Measurements from ENCODE around the gene PMFBP1. TPM values are rescaled to one million over a fixed set of nuclear protein-coding genes. Genes with fewer than 3 reads are reported as not detected.

Gene PMFBP1
- polyA plus RNA-seq, 1 donor from 2014 or later: 1.0 TPM

DNA sequence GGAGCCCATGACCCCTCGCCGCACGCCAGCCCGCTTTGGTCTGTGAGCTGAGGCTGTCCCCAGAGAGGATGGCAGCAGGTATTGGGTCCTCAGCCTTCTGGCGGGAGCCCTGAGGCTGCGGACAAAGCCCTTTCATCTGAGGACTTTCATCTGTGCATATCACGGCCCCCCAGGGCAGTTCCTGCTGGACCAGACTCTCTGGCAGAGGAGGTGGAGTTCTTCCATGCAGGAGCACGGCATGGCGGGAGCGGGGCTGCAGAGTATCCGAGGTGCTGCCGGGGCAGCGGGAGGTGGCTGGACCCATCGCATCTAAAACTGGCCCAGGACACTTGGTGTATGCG lies 59.5 kb downstream of the PMFBP1 start:
- Histone ChIP-seq H3K27ac (ENCODE audit: low read length) (no peak overlapping the region), H3K9me3 (ENCODE audit: low read length) (no peaks in the 10 kb centered on the region), H3K4me2 (ENCODE audit: low read length) (no peak overlapping the region), H3K4me3 (ENCODE audit: low read length) (no peak overlapping the region), H3K79me2 (replicated peaks; ENCODE audit: insufficient read depth, low read length) (no peaks in the 10 kb centered on the region), H3K9me2 (ENCODE audit: insufficient read depth, low read length) (no peaks in the 10 kb centered on the region), H4K20me1 (ENCODE audit: insufficient read depth) (no peaks in the 10 kb centered on the region), H3K27me3 (ENCODE audit: insufficient read depth, low read depth, low read length) (no peaks in the 10 kb centered on the region), H2AFZ (ENCODE audit: low read depth, low read length) (no peak overlapping the region), H3F3A (ENCODE audit: insufficient read depth, low read length, poor library complexity, severe bottlenecking) (no peaks in the 10 kb centered on the region), H3K36me3 (ENCODE audit: insufficient read depth, low read length) (peaks cover 7% of the 10 kb centered on the region), H3K9ac (ENCODE audit: low read length) (no peak overlapping the region)
- TF ChIP-seq EZH2 (IDR thresholded peaks at IDR 0.05; ENCODE audit: borderline replicate concordance, insufficient read depth, low read length, poor library complexity, severe bottlenecking) (no peak), RAD21 (conservative IDR thresholded peaks at IDR 0.05) (no peak), EP300 (conservative IDR thresholded peaks at IDR 0.05; ENCODE audit: poor library complexity, severe bottlenecking) (no peak), TAF1 (IDR thresholded peaks at IDR 0.05; ENCODE audit: low read depth) (no peak), MXI1 (conservative IDR thresholded peaks at IDR 0.05; ENCODE audit: poor library complexity, severe bottlenecking) (no peak), POLR2AphosphoS5 (IDR thresholded peaks at IDR 0.05) (no peak), SMC3 (conservative IDR thresholded peaks at IDR 0.05; ENCODE audit: poor library complexity) (no peak)
- TF ChIP-seq, protein P1, sequence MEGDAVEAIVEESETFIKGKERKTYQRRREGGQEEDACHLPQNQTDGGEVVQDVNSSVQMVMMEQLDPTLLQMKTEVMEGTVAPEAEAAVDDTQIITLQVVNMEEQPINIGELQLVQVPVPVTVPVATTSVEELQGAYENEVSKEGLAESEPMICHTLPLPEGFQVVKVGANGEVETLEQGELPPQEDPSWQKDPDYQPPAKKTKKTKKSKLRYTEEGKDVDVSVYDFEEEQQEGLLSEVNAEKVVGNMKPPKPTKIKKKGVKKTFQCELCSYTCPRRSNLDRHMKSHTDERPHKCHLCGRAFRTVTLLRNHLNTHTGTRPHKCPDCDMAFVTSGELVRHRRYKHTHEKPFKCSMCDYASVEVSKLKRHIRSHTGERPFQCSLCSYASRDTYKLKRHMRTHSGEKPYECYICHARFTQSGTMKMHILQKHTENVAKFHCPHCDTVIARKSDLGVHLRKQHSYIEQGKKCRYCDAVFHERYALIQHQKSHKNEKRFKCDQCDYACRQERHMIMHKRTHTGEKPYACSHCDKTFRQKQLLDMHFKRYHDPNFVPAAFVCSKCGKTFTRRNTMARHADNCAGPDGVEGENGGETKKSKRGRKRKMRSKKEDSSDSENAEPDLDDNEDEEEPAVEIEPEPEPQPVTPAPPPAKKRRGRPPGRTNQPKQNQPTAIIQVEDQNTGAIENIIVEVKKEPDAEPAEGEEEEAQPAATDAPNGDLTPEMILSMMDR (IDR thresholded peaks at IDR 0.05; ENCODE audit: poor library complexity, severe bottlenecking): no peak
- TF ChIP-seq, protein P2, sequence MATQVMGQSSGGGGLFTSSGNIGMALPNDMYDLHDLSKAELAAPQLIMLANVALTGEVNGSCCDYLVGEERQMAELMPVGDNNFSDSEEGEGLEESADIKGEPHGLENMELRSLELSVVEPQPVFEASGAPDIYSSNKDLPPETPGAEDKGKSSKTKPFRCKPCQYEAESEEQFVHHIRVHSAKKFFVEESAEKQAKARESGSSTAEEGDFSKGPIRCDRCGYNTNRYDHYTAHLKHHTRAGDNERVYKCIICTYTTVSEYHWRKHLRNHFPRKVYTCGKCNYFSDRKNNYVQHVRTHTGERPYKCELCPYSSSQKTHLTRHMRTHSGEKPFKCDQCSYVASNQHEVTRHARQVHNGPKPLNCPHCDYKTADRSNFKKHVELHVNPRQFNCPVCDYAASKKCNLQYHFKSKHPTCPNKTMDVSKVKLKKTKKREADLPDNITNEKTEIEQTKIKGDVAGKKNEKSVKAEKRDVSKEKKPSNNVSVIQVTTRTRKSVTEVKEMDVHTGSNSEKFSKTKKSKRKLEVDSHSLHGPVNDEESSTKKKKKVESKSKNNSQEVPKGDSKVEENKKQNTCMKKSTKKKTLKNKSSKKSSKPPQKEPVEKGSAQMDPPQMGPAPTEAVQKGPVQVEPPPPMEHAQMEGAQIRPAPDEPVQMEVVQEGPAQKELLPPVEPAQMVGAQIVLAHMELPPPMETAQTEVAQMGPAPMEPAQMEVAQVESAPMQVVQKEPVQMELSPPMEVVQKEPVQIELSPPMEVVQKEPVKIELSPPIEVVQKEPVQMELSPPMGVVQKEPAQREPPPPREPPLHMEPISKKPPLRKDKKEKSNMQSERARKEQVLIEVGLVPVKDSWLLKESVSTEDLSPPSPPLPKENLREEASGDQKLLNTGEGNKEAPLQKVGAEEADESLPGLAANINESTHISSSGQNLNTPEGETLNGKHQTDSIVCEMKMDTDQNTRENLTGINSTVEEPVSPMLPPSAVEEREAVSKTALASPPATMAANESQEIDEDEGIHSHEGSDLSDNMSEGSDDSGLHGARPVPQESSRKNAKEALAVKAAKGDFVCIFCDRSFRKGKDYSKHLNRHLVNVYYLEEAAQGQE (IDR thresholded peaks at IDR 0.05; ENCODE audit: borderline replicate concordance): no peak

DNA sequence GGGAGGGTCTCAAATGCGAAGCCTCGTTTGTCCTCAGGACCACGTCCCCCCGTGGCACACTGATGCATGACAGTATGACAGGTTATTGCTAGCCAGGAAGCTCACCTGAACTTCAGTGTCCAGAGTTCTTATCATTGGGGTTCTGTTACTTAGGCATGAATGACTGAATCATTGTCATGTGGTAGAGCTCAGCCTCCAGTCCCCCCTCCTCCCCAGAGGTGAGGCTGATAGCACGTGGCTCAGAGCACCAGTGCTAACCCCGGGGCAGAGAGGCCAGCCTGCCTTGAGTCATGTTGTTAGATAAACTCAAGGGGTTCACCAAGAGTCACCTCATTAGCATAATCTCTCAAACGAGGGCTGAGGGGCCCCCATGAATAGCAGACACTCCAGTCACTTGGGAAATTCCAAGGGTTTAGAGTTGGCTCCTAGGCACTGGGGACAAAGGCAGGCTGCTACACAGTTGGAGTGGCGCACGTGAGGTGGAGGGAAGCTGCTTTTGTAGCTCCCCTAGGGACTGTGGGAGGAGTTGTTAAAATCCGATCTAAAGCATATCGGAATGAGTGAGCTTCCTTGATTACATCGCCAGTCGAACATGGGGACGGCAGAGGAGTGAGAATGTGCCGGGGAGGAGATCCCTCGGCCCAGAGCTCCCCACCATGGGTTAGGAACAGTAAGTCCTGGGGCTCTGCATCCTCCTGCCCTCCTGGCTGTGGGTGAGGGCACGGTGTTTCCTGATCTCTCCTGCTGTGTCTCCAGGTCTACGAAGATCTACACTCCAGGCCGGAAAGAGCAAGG lies 60.1 kb downstream of the PMFBP1 start:
- no peak overlapping the region for H3K4me2 ChIP-seq (ENCODE audit: low read length)
- no peak overlapping the region for H3K4me3 ChIP-seq (ENCODE audit: low read length)
- H2AFZ ChIP-seq (ENCODE audit: low read depth, low read length): no peak overlapping the region
- H3F3A ChIP-seq (ENCODE audit: insufficient read depth, low read length, poor library complexity, severe bottlenecking): no peaks in the 10 kb centered on the region
- no peaks in the 10 kb centered on the region for H3K27me3 ChIP-seq (ENCODE audit: insufficient read depth, low read depth, low read length)
- no peaks in the 10 kb centered on the region for H4K20me1 ChIP-seq (ENCODE audit: insufficient read depth)
- no peaks in the 10 kb centered on the region for H3K9me2 ChIP-seq (ENCODE audit: insufficient read depth, low read length)
- H3K27ac ChIP-seq (ENCODE audit: low read length): no peak overlapping the region
- no peak overlapping the region for H3K9ac ChIP-seq (ENCODE audit: low read length)
- H3K36me3 ChIP-seq (ENCODE audit: insufficient read depth, low read length): peaks cover 7% of the 10 kb centered on the region
- H3K9me3 ChIP-seq (ENCODE audit: low read length): no peaks in the 10 kb centered on the region
- TF ChIP-seq EP300 (conservative IDR thresholded peaks at IDR 0.05; ENCODE audit: poor library complexity, severe bottlenecking): no peak
- TF ChIP-seq, protein P2 (IDR thresholded peaks at IDR 0.05; ENCODE audit: borderline replicate concordance): no peak
- no peak for TF ChIP-seq EZH2 (IDR thresholded peaks at IDR 0.05; ENCODE audit: borderline replicate concordance, insufficient read depth, low read length, poor library complexity, severe bottlenecking)
- no peak for TF ChIP-seq MXI1 (conservative IDR thresholded peaks at IDR 0.05; ENCODE audit: poor library complexity, severe bottlenecking)
- TF ChIP-seq POLR2AphosphoS5 (IDR thresholded peaks at IDR 0.05): no peak
- TF ChIP-seq RAD21 (conservative IDR thresholded peaks at IDR 0.05): no peak
- TF ChIP-seq, protein P1 (IDR thresholded peaks at IDR 0.05; ENCODE audit: poor library complexity, severe bottlenecking): no peak
- no peak for TF ChIP-seq SMC3 (conservative IDR thresholded peaks at IDR 0.05; ENCODE audit: poor library complexity)
- TF ChIP-seq TAF1 (IDR thresholded peaks at IDR 0.05; ENCODE audit: low read depth): no peak
- H3K79me2 ChIP-seq (replicated peaks; ENCODE audit: insufficient read depth, low read length): no peaks in the 10 kb centered on the region
